IMR-90 (cell line): ENCODE measurements around the gene SPPL2B. TPM values are rescaled to one million over a fixed set of nuclear protein-coding genes. Genes with fewer than 3 reads are reported as not detected.

ENCODE experiments used
- ATAC-seq: fragments of 200-7000 bp; cut with Tn5 transposase; 2 replicates; pipeline ENCODE4 v1.9.1; 2020; ENCODE audit warnings: low read depth, mild to moderate bottlenecking, moderate library complexity
- BruUV-seq: library from RNA; stranded (reverse); fragments of 400-500 nt; replicated peaks from 2 replicates; lab custom pipeline; 2021; lab: Mats Ljungman, UMichigan
- CTCF ChIA-PET: fragments of 300-600 bp; formaldehyde crosslinking; extraction: SDS; loops from one replicate; lab custom pipeline; 2021; ENCODE audit warnings: antibody characterized with exemption; lab: Yijun Ruan, JAX
- POLR2A ChIA-PET: fragments of 300-600 bp; sonication (Branson Sonifier 250); formaldehyde crosslinking; loops from one replicate; lab custom pipeline; 2022; ENCODE audit warnings: antibody characterized with exemption; ENCODE audit not compliant: unreplicated experiment; lab: Charles Lee
- DNase-seq: peaks from one replicate; pipeline ENCODE4 v3.0.0; 2013
- H2AFZ ChIP-seq: replicated peaks from 2 replicates; pipeline ENCODE3; 2013; ENCODE audit warnings: low read length, mild to moderate bottlenecking; ENCODE audit not compliant: poor library complexity
- H2AK5ac ChIP-seq: 2 replicates; pipeline ENCODE4 v1.6.1; 2013; ENCODE audit warnings: low read depth, low read length, inconsistent platforms
- H2AK9ac ChIP-seq: replicated peaks from 2 replicates; pipeline ENCODE3; 2013; ENCODE audit warnings: mild to moderate bottlenecking, low read depth, low read length, moderate library complexity; ENCODE audit not compliant: poor library complexity
- H2BK120ac ChIP-seq: 2 replicates; pipeline ENCODE4 v1.6.1; 2013; ENCODE audit warnings: low read depth, low read length, inconsistent platforms
- H2BK15ac ChIP-seq: 3 replicates; pipeline ENCODE4 v1.6.1; 2013; ENCODE audit warnings: low read depth, low read length, inconsistent platforms
- H2BK20ac ChIP-seq: 2 replicates; pipeline ENCODE4 v1.6.1; 2013; ENCODE audit warnings: low read depth, mild to moderate bottlenecking, inconsistent platforms, low read length, moderate library complexity
- H2BK5ac ChIP-seq: 2 replicates; pipeline ENCODE4 v1.6.1; 2013; ENCODE audit warnings: mild to moderate bottlenecking, low read depth, low read length, inconsistent platforms; ENCODE audit not compliant: poor library complexity, severe bottlenecking
- H3K14ac ChIP-seq: replicated peaks from 2 replicates; pipeline ENCODE4 v1.6.1; 2013; ENCODE audit warnings: low read depth, low read length, inconsistent platforms
- H3K18ac ChIP-seq: 2 replicates; pipeline ENCODE4 v1.6.1; 2013; ENCODE audit warnings: low read depth, low read length, control low read depth
- H3K23ac ChIP-seq: 2 replicates; pipeline ENCODE4 v1.6.1; 2013; ENCODE audit warnings: low read depth, low read length, inconsistent platforms
- H3K27ac ChIP-seq: 2 replicates; pipeline ENCODE4 v1.5.1; 2013; ENCODE audit warnings: mild to moderate bottlenecking, control low read depth, low read length; ENCODE audit not compliant: insufficient read depth
- H3K27me3 ChIP-seq: 2 replicates; pipeline ENCODE4 v1.6.1; 2013; ENCODE audit warnings: low read length; ENCODE audit not compliant: control insufficient read depth, insufficient read depth
- H3K36me3 ChIP-seq: 2 replicates; pipeline ENCODE4 v1.6.1; 2013; ENCODE audit warnings: low read length, mixed read lengths; ENCODE audit not compliant: control insufficient read depth, insufficient read depth
- H3K4ac ChIP-seq: 2 replicates; pipeline ENCODE4 v1.6.1; 2013; ENCODE audit warnings: low read depth, low read length, inconsistent platforms
- H3K4me1 ChIP-seq: 2 replicates; pipeline ENCODE4 v1.6.1; 2013; ENCODE audit warnings: low read length, mixed read lengths; ENCODE audit not compliant: control insufficient read depth, insufficient read depth
- H3K4me2 ChIP-seq: 2 replicates; pipeline ENCODE4 v1.6.1; 2013; ENCODE audit warnings: low read depth, mild to moderate bottlenecking, control low read depth, low read length, moderate library complexity
- H3K4me3 ChIP-seq: 2 replicates; pipeline ENCODE4 v1.5.1; 2013; ENCODE audit warnings: low read depth, mild to moderate bottlenecking, control low read depth, low read length, moderate library complexity; ENCODE audit not compliant: insufficient read depth
- H3K56ac ChIP-seq: 2 replicates; pipeline ENCODE4 v1.6.1; 2013; ENCODE audit warnings: low read length, inconsistent platforms; ENCODE audit not compliant: insufficient read depth; ENCODE audit errors: extremely low read depth
- H3K79me1 ChIP-seq, 2 experiments: 2 replicates each; pipeline ENCODE4 v1.6.1; 2013; ENCODE audit warnings: low read length in 2 of 2, inconsistent platforms in 1 of 2, low read depth in 1 of 2
- H3K9ac ChIP-seq: 2 replicates; pipeline ENCODE4 v1.6.1; 2013; ENCODE audit warnings: low read depth, low read length, control low read depth
- H3K9me1 ChIP-seq: 2 replicates; pipeline ENCODE4 v1.6.1; 2013; ENCODE audit warnings: low read length, inconsistent platforms; ENCODE audit not compliant: insufficient read depth
- H3K9me3 ChIP-seq: 2 replicates; pipeline ENCODE4 v1.6.1; 2013; ENCODE audit warnings: low read length; ENCODE audit not compliant: control insufficient read depth, insufficient read depth
- H4K20me1 ChIP-seq: 2 replicates; pipeline ENCODE4 v1.6.1; 2013; ENCODE audit warnings: low read length, inconsistent platforms; ENCODE audit not compliant: insufficient read depth
- H4K5ac ChIP-seq: 2 replicates; pipeline ENCODE4 v1.6.1; 2013; ENCODE audit warnings: mild to moderate bottlenecking, low read depth, low read length, control low read depth
- H4K8ac ChIP-seq, 2 experiments: 2 replicates each; pipeline ENCODE4 v1.6.1; 2013; ENCODE audit warnings: low read depth in 2 of 2, low read length in 2 of 2, control low read depth in 1 of 2, inconsistent platforms in 1 of 2
- H4K91ac ChIP-seq: 2 replicates; pipeline ENCODE4 v1.6.1; 2013; ENCODE audit warnings: low read depth, low read length, inconsistent platforms; ENCODE audit not compliant: insufficient read depth
- BHLHE40 ChIP-seq: fragments of 150-350 bp; IDR thresholded peaks from 2 replicates; pipeline ENCODE4 v1.6.1; 2016; ENCODE audit warnings: mild to moderate bottlenecking, low read depth, low read length
- CEBPB ChIP-seq: IDR thresholded peaks from 2 replicates; pipeline ENCODE4 v1.6.1; 2012; ENCODE audit warnings: low read depth, low read length, improper control_type of control experiment
- CHD1 ChIP-seq: IDR thresholded peaks from 2 replicates; pipeline ENCODE4 v1.6.1; 2012; ENCODE audit warnings: low read depth, low read length, improper control_type of control experiment
- FOS ChIP-seq: fragments of 150-350 bp; IDR thresholded peaks from 2 replicates; pipeline ENCODE4 v1.6.1; 2016; ENCODE audit warnings: low read depth, low read length
- MAFK ChIP-seq: IDR thresholded peaks from 2 replicates; pipeline ENCODE4 v1.6.1; 2012; ENCODE audit warnings: low read depth, low read length, improper control_type of control experiment
- MAZ ChIP-seq: IDR thresholded peaks from 2 replicates; pipeline ENCODE4 v1.6.1; 2012; ENCODE audit warnings: low read depth, mild to moderate bottlenecking, low read length, improper control_type of control experiment, moderate library complexity, borderline replicate concordance
- MXI1 ChIP-seq: IDR thresholded peaks from 2 replicates; pipeline ENCODE4 v1.6.1; 2012; ENCODE audit warnings: low read depth, mild to moderate bottlenecking, low read length, moderate library complexity, borderline replicate concordance
- NFE2L2 ChIP-seq: fragments of 150-350 bp; IDR thresholded peaks from 2 replicates; pipeline ENCODE4 v1.6.1; 2016; ENCODE audit warnings: low read depth, mild to moderate bottlenecking, low read length
- POLR2A ChIP-seq: IDR thresholded peaks from 2 replicates; pipeline ENCODE4 v1.6.1; 2012; ENCODE audit warnings: mild to moderate bottlenecking, low read depth, low read length
- RAD21 ChIP-seq: IDR thresholded peaks from 2 replicates; pipeline ENCODE4 v1.6.1; 2012; ENCODE audit warnings: low read length, improper control_type of control experiment
- RCOR1 ChIP-seq: IDR thresholded peaks from 2 replicates; pipeline ENCODE4 v1.6.1; 2012; ENCODE audit warnings: mild to moderate bottlenecking, low read length, improper control_type of control experiment; ENCODE audit not compliant: insufficient replicate concordance
- RFX5 ChIP-seq: IDR thresholded peaks from 2 replicates; pipeline ENCODE4 v1.8.0; 2012; ENCODE audit warnings: low read depth, mild to moderate bottlenecking, low read length, moderate library complexity
- SMC3 ChIP-seq: fragments of 150-350 bp; IDR thresholded peaks from 2 replicates; pipeline ENCODE4 v1.6.1; 2016; ENCODE audit warnings: low read depth, mild to moderate bottlenecking, antibody characterized with exemption, low read length, moderate library complexity
- WGBS, 2 experiments: methylation state at CpG; one replicate each; pipeline versions ENCODE4 v1.1.5 to v1.1.7; 2013; ENCODE audit warnings: missing lambda C conversion rate in 2 of 2; ENCODE audit not compliant: insufficient read length in 1 of 2; ENCODE audit errors: extremely low coverage in 2 of 2; 5-methylcytosine and 5-hydroxymethylcytosine counted together
- dilution Hi-C: fragments of 300-500 bp; cut with HindIII; formaldehyde crosslinking; loops from one replicate; pipeline ENCODE4 v1.14.3; 2018; ENCODE audit warnings: low sequenced_read_pairs; ENCODE audit not compliant: unreplicated experiment
- in situ Hi-C: fragments of 300-500 bp; cut with MboI; formaldehyde crosslinking; loops from 3 replicates; pipeline ENCODE4 v1.14.3; 2019; ENCODE audit warnings: low sequenced_read_pairs, inconsistent platforms, mixed read lengths
- intact Hi-C: fragments of 100-400 bp; cut with micrococcal nuclease; formaldehyde crosslinking; loops from 2 replicates; pipeline ENCODE4 v1.10.0; 2022
- polyA plus RNA-seq, 3 experiments: library from polyadenylated mRNA; depleted of rRNA; stranded (reverse); fragments of >200 nt; gene quantifications; 2 replicates each; pipeline ENCODE4 v1.2.3, GENCODE V29; 2012; ENCODE audit warnings: low replicate concordance in 1 of 3
- total RNA-seq: library from RNA; depleted of rRNA; stranded (reverse); fragments of >200 nt; gene quantifications from 2 replicates; pipeline ENCODE4 v1.2.3, GENCODE V29; 2012
- TF ChIP-seq, protein P1 (sequence below): fragments of 150-350 bp; IDR thresholded peaks from 2 replicates; pipeline ENCODE4 v1.6.1; 2016; ENCODE audit warnings: low read depth, mild to moderate bottlenecking, low read length, moderate library complexity, borderline replicate concordance
- TF ChIP-seq, protein P2 (sequence below): fragments of 150-350 bp; IDR thresholded peaks from 2 replicates; pipeline ENCODE4 v1.6.1; 2017; ENCODE audit warnings: mild to moderate bottlenecking, antibody characterized with exemption, low read length, low read depth
- TF ChIP-seq, protein P3 (sequence below): conservative IDR thresholded peaks from 2 replicates; pipeline ENCODE4 v1.5.1; 2012; ENCODE audit warnings: mild to moderate bottlenecking, low read depth, low read length, improper control_type of control experiment

SPPL2B gene
- total and polyA plus RNA-seq, 2 of the 4 experiments (the other 2 are of a cell fraction), result 3.4 to 45.7 TPM

DNA sequence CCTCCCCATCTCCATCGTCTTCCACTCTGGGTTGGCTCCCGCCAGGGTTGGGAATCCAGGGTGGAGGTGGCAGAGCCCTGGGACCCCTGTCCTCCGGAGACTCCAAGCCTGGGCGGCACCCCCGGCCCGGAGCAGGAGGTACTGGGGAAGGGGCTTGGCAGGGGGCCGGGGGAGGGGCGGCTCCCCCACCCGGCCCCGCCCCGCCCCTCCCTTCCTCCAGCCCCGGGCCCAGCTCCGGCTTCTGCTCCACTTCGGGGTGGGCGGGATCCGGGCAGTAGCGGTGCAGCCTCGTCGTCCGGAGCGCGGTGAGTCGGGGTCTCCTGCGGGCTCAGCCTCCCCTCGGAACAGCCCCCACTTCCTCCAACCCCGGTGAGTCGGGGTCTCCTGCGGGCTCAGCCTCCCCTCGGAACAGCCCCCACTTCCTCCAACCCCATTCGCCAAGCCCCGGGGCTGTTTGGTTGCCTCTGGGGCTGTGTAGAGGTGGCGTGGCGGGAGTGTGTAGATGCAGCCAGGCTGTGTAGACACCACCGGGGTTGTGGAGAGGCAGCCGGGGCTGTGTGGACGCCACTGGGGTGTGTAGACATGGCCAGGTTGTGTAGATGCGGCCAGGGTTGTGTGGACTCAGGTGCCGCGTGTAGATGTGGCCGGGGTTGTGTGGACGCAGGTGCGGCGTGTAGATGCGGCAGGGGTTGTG, 31.7 kb downstream of the SPPL2B start, which contains the start of gene TMPRSS9:
Gene TMPRSS9, plus strand, starts transcription at position 274 of the 694 bp plus-strand sequence. CDS start 29,521 bp downstream, outside the sequence.
- Histone ChIP-seq H4K91ac (no peak within 1 kb of the TSS), H3K9ac (no peak within 1 kb of the TSS), H3K4me2 (no peak within 1 kb of the TSS), H3K4me3 (no peak within 1 kb of the TSS), H3K36me3 (no peaks in the 10 kb centered on the region), H3K56ac (no peak within 1 kb of the TSS), H3K23ac (no peak within 1 kb of the TSS), H3K18ac (no peak within 1 kb of the TSS), H3K9me3 (no peaks in the 10 kb centered on the region), H2BK20ac (no peak within 1 kb of the TSS), H2AFZ (no peak within 1 kb of the TSS), H4K20me1 (no peaks in the 10 kb centered on the region), H2AK5ac (no peak within 1 kb of the TSS), H4K5ac (no peak within 1 kb of the TSS), H2BK15ac (no peak within 1 kb of the TSS), H3K4me1 (no peaks in the 10 kb centered on the region), H3K27ac (no peak within 1 kb of the TSS), H4K8ac (no peak within 1 kb of the TSS), H2AK9ac (no peak within 1 kb of the TSS), H3K14ac (no peak within 1 kb of the TSS), H3K27me3 (peaks cover 30% of the 10 kb centered on the region), H3K9me1 (0 out of 2 replicates have a peak, but pooled peaks cover 2% of the 10 kb centered on the region), H2BK120ac (no peak within 1 kb of the TSS), H3K79me1 (no peaks in the 10 kb centered on the region), H3K4ac (no peak within 1 kb of the TSS), H2BK5ac (no peak within 1 kb of the TSS)
- TF ChIP-seq POLR2A (no peak), BHLHE40 (no peak), FOS (no peak), MAZ (no peak), SMC3 (no peak), MXI1 (no peak), NFE2L2 (no peak), MAFK (no peak), CHD1 (no peak), RFX5 (no peak), RAD21 (no peak), CEBPB (no peak), RCOR1 (no peak)
- TF ChIP-seq, protein P1, sequence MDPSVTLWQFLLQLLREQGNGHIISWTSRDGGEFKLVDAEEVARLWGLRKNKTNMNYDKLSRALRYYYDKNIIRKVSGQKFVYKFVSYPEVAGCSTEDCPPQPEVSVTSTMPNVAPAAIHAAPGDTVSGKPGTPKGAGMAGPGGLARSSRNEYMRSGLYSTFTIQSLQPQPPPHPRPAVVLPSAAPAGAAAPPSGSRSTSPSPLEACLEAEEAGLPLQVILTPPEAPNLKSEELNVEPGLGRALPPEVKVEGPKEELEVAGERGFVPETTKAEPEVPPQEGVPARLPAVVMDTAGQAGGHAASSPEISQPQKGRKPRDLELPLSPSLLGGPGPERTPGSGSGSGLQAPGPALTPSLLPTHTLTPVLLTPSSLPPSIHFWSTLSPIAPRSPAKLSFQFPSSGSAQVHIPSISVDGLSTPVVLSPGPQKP, result no peak
- TF ChIP-seq, protein P2, sequence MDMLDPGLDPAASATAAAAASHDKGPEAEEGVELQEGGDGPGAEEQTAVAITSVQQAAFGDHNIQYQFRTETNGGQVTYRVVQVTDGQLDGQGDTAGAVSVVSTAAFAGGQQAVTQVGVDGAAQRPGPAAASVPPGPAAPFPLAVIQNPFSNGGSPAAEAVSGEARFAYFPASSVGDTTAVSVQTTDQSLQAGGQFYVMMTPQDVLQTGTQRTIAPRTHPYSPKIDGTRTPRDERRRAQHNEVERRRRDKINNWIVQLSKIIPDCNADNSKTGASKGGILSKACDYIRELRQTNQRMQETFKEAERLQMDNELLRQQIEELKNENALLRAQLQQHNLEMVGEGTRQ, result no peak
- TF ChIP-seq, protein P3, sequence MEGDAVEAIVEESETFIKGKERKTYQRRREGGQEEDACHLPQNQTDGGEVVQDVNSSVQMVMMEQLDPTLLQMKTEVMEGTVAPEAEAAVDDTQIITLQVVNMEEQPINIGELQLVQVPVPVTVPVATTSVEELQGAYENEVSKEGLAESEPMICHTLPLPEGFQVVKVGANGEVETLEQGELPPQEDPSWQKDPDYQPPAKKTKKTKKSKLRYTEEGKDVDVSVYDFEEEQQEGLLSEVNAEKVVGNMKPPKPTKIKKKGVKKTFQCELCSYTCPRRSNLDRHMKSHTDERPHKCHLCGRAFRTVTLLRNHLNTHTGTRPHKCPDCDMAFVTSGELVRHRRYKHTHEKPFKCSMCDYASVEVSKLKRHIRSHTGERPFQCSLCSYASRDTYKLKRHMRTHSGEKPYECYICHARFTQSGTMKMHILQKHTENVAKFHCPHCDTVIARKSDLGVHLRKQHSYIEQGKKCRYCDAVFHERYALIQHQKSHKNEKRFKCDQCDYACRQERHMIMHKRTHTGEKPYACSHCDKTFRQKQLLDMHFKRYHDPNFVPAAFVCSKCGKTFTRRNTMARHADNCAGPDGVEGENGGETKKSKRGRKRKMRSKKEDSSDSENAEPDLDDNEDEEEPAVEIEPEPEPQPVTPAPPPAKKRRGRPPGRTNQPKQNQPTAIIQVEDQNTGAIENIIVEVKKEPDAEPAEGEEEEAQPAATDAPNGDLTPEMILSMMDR, result no peak
- ATAC-seq, result no peak
- in situ Hi-C loops (no loop called here), intact Hi-C loops (no loop called here), dilution Hi-C loops (no loop called here)
- POLR2A ChIA-PET, result no interaction called here
- no TSS peak for BruUV-seq
- CTCF ChIA-PET, result no interaction called here
- no peak for DNase-seq
- WGBS, 2 experiments, result 63% methylated on average over 5 of the region's 44 CpGs; no CpG with 5 or more reads in 1 of the 2 experiments
